A549 (cell line): ENCODE measurements around the gene TM4SF5. TPM values are rescaled to one million over a fixed set of nuclear protein-coding genes. Genes with fewer than 3 reads are reported as not detected.
A peak's percentile ranks its signal among the peaks of the same experiment; 100 is the strongest.

ENCODE experiments used
- ATAC-seq, 2 experiments: fragments of 200-7000 bp in 1 of 2; fragments of >200 bp in 1 of 2; cut with Nextera tagmentation in 1 of 2; cut with Tn5 transposase in 1 of 2; 3 replicates each; pipeline versions ENCODE4 v1.8.0 to v1.9.1; 2018 to 2020; ENCODE audit warnings: mild to moderate bottlenecking in 1 of 2, moderate library complexity in 1 of 2
- CTCF ChIA-PET: fragments of 300-600 bp; sonication (Branson Sonifier 250); formaldehyde crosslinking; extraction: SDS; loops from one replicate; lab custom pipeline; 2021; ENCODE audit warnings: antibody characterized with exemption, inconsistent platforms; lab: Yijun Ruan, JAX
- POLR2A ChIA-PET: fragments of 350-600 bp; formaldehyde crosslinking; extraction: SDS; loops from one replicate; lab custom pipeline; 2021; ENCODE audit warnings: antibody characterized with exemption, inconsistent platforms; lab: Yijun Ruan, JAX
- DNase-seq, 2 experiments: peaks; one replicate each; pipeline versions ENCODE4 v3.0.0 to v3.0.0-alpha.2; 2011 to 2016; ENCODE audit warnings: low read depth in 1 of 2, low spot score in 1 of 2
- FAIRE-seq: peaks from 2 replicates; lab custom pipeline; 2011; peaks lifted over from hg19 to GRCh38; lab: Jason Lieb, UNC
- H3K27ac ChIP-seq, 2 experiments: fragments of >200 bp; sonication (Bioruptor Twin); formaldehyde crosslinking; 3 replicates each; pipeline ENCODE4 v1.5.1; 2016 to 2017
- H3K4me1 ChIP-seq: fragments of >200 bp; sonication (Bioruptor Twin); formaldehyde crosslinking; 3 replicates; pipeline ENCODE4 v1.6.1; 2016
- H3K4me2 ChIP-seq: fragments of >200 bp; sonication (Bioruptor Twin); formaldehyde crosslinking; 3 replicates; pipeline ENCODE4 v1.6.1; 2016
- H3K4me3 ChIP-seq: fragments of >200 bp; sonication (Bioruptor Twin); formaldehyde crosslinking; 3 replicates; pipeline ENCODE4 v1.5.1; 2016
- H3K9me3 ChIP-seq: fragments of >200 bp; sonication (Bioruptor Twin); formaldehyde crosslinking; 3 replicates; pipeline ENCODE4 v1.6.1; 2016
- ATOH8 ChIP-seq: fragments of 250-450 bp; sonication (Bioruptor Pico); IDR thresholded peaks from 2 replicates; pipeline ENCODE4 v1.5.0; 2020; ENCODE audit warnings: low read depth, mild to moderate bottlenecking, moderate library complexity
- BCL3 ChIP-seq: fragments of >200 bp; sonication (Bioruptor Twin); formaldehyde crosslinking; IDR thresholded peaks from 3 replicates; pipeline ENCODE4 v1.6.1; 2016
- CBX2 ChIP-seq: fragments of 200-600 bp; sonication (generic); IDR thresholded peaks from 2 replicates; pipeline ENCODE4 v1.6.1; 2016; ENCODE audit warnings: low read depth, mild to moderate bottlenecking, borderline replicate concordance
- CBX8 ChIP-seq: fragments of 200-600 bp; sonication (generic); IDR thresholded peaks from 2 replicates; pipeline ENCODE4 v1.6.1; 2016
- CEBPB ChIP-seq, 2 experiments: fragments of >200 bp in 1 of 2; sonication (Bioruptor Twin) in 1 of 2; formaldehyde crosslinking in 1 of 2; IDR thresholded peaks; 2 replicates each; pipeline ENCODE4 v1.6.1; 2012 to 2016
- EHMT2 ChIP-seq: fragments of 200-600 bp; sonication (generic); IDR thresholded peaks from 2 replicates; pipeline ENCODE4 v1.6.1; 2016; ENCODE audit warnings: antibody characterized with exemption, low read depth, mild to moderate bottlenecking, moderate library complexity
- ESRRA ChIP-seq: fragments of 150-350 bp; IDR thresholded peaks from 2 replicates; pipeline ENCODE4 v1.6.1; 2014; ENCODE audit warnings: mild to moderate bottlenecking, low read length, borderline replicate concordance
- FOSB ChIP-seq: fragments of 250-450 bp; sonication (Bioruptor Pico); IDR thresholded peaks from 2 replicates; pipeline ENCODE4 v1.5.0; 2020; ENCODE audit warnings: mild to moderate bottlenecking, moderate library complexity
- FOSL2 ChIP-seq, 2 experiments: fragments of 450-650 bp in 1 of 2; fragments of >200 bp in 1 of 2; sonication (Bioruptor Twin) in 1 of 2; formaldehyde crosslinking; IDR thresholded peaks; 2 replicates each; pipeline versions ENCODE4 v1.5.0 to v1.6.1; 2016 to 2020; ENCODE audit warnings: mild to moderate bottlenecking in 1 of 2, moderate library complexity in 1 of 2
- HEYL ChIP-seq: fragments of 250-450 bp; sonication (Bioruptor Pico); IDR thresholded peaks from 2 replicates; pipeline ENCODE4 v1.8.0; 2021; ENCODE audit warnings: mild to moderate bottlenecking, moderate library complexity
- HOXA7 ChIP-seq: fragments of 250-450 bp; sonication (Bioruptor Pico); IDR thresholded peaks from 2 replicates; pipeline ENCODE4 v1.5.0; 2020; ENCODE audit warnings: mild to moderate bottlenecking, moderate library complexity
- HOXB13 ChIP-seq: fragments of 250-450 bp; sonication (Bioruptor Pico); IDR thresholded peaks from 2 replicates; pipeline ENCODE4 v1.5.0; 2020; ENCODE audit warnings: low read depth, mild to moderate bottlenecking, moderate library complexity
- JUN ChIP-seq, 2 experiments: fragments of >200 bp; sonication (Bioruptor Twin); formaldehyde crosslinking; IDR thresholded peaks; 2 replicates in 1 of 2; 3 replicates in 1 of 2; pipeline ENCODE4 v1.6.1; 2016 to 2017
- KDM5A ChIP-seq: fragments of 200-600 bp; sonication (generic); IDR thresholded peaks from 2 replicates; pipeline ENCODE4 v1.6.1; 2016; ENCODE audit warnings: antibody characterized with exemption, mild to moderate bottlenecking
- MAFK ChIP-seq: fragments of 450-650 bp; IDR thresholded peaks from 2 replicates; pipeline ENCODE4 v1.6.1; 2014; ENCODE audit not compliant: partially characterized antibody
- MAX ChIP-seq: IDR thresholded peaks from 2 replicates; pipeline ENCODE4 v1.6.1; 2012
- MAZ ChIP-seq: fragments of 150-350 bp; IDR thresholded peaks from 2 replicates; pipeline ENCODE4 v1.6.1; 2014; ENCODE audit warnings: antibody characterized with exemption, low read depth, low read length, borderline replicate concordance
- NFE2L2 ChIP-seq: fragments of 150-350 bp; conservative IDR thresholded peaks from 2 replicates; pipeline ENCODE4 v1.6.1; 2014; ENCODE audit warnings: low read length
- NR3C1 ChIP-seq: fragments of >200 bp; sonication (Bioruptor Twin); formaldehyde crosslinking; IDR thresholded peaks from 3 replicates; pipeline ENCODE4 v1.6.1; 2017
- RCOR1 ChIP-seq: fragments of 150-350 bp; IDR thresholded peaks from 2 replicates; pipeline ENCODE4 v1.6.1; 2014; ENCODE audit warnings: antibody characterized with exemption, low read length, low read depth
- TFCP2L1 ChIP-seq: fragments of 250-450 bp; sonication (Bioruptor Pico); IDR thresholded peaks from 2 replicates; pipeline ENCODE4 v1.5.0; 2021; ENCODE audit warnings: mild to moderate bottlenecking
- USF2 ChIP-seq: fragments of 450-650 bp; IDR thresholded peaks from 2 replicates; pipeline ENCODE4 v1.6.1; 2014; ENCODE audit warnings: antibody characterized with exemption
- ZC3H11A ChIP-seq: fragments of 450-650 bp; IDR thresholded peaks from 2 replicates; pipeline ENCODE4 v1.6.1; 2014; ENCODE audit warnings: antibody characterized with exemption, mild to moderate bottlenecking
- WGBS: methylation state at CpG from one replicate; pipeline ENCODE4 v1.1.6; 2017; ENCODE audit errors: missing lambda C conversion rate; 5-methylcytosine and 5-hydroxymethylcytosine counted together
- polyA plus RNA-seq, 4 experiments: library from polyadenylated mRNA; depleted of rRNA in 3 of 4; stranded (reverse); fragments of >200 nt; fragmentation: RNase III in 1 of 4; extraction: RNeasy Plus Mini Kit Qiagen cat#74134 plus additional on column Dnase treatment in 1 of 4; gene quantifications; 2 replicates in 3 of 4; 3 replicates in 1 of 4; pipeline ENCODE4 v1.2.3, GENCODE V29; 2011 to 2017

Gene TM4SF5
- polyA plus RNA-seq, 2 of the 4 experiments (the other 2 are of a cell fraction), result 0.68 to 0.80 TPM

DNA sequence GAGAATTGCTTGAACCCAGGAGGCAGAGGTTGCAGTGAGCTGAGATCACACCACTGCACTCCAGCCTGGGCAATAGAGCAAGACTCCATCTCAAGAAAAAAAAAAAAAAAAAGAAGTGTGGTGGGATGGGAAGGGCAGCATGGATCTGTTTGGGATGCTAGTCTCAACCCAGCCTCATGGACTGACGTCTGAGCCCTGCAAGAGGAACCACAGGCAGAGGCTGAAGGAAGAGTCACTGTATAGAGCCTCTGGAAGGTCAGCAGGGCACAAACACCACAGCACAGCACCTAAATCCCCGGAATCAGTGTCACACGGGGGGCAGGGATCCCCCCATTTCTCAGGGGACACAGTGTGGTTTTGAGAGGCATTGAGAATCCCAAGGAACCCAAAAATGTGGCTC lies 21.1 kb upstream of the TM4SF5 start:
- no peak for DNase-seq
- no peak overlapping the region for H3K4me3 ChIP-seq
- no peaks in the 10 kb centered on the region for H3K4me1 ChIP-seq
- ATAC-seq, result 0 out of 6 replicates have a peak, but pooled peaks of 1 of the 2 experiments have one; percentile 30
- WGBS, result 9% methylated on average over 3 of the region's 3 CpGs
- FAIRE-seq, result no peak
- no peaks in the 10 kb centered on the region for H3K9me3 ChIP-seq
- CTCF ChIA-PET, result no interaction called here
- H3K4me2 ChIP-seq, result no peak overlapping the region
- no peak overlapping the region for H3K27ac ChIP-seq
- TF ChIP-seq KDM5A, result no peak
- TF ChIP-seq JUN (IDR thresholded peaks at IDR 0.05), result no peak
- no peak for TF ChIP-seq RCOR1
- no peak for TF ChIP-seq FOSL2 (IDR thresholded peaks at IDR 0.05)
- no peak for TF ChIP-seq FOSL2 (CRISPR knock-in tag; IDR thresholded peaks at IDR 0.05)
- TF ChIP-seq HOXA7 (CRISPR knock-in tag), result no peak
- no peak for TF ChIP-seq NR3C1
- no peak for TF ChIP-seq HOXB13 (CRISPR knock-in tag)
- no peak for TF ChIP-seq CBX2
- TF ChIP-seq ATOH8, result no peak
- TF ChIP-seq HEYL (CRISPR knock-in tag), result no peak
- TF ChIP-seq MAFK, result no peak
- no peak for TF ChIP-seq BCL3
- no peak for TF ChIP-seq USF2
- no peak for TF ChIP-seq EHMT2
- TF ChIP-seq ZC3H11A, result no peak
- no peak for TF ChIP-seq CBX8
- TF ChIP-seq TFCP2L1 (CRISPR knock-in tag), result no peak
- POLR2A ChIA-PET, result no interaction called here

DNA sequence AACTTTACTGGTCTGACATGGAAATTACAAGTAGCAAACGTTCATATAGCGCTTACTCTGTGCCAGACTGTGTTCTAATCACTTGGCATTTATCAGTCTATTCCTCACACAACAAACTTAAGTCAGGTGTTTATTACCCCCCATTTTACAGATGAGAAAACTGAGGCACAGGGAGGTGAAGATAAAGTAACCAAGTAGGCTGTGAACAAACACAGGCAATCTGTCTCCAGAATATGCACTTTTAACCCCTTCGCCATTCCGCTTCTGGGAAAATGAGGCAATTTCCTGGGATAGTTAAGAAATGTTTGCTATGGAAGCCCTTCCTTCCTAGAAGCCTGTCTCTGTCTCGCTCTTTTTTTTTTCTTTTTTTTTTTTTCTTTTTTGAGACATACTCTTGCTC lies 19.8 kb upstream of the TM4SF5 start:
- Histone ChIP-seq H3K4me3 (no peak overlapping the region), H3K27ac (no peak overlapping the region), H3K4me2 (no peak overlapping the region), H3K9me3 (no peaks in the 10 kb centered on the region), H3K4me1 (no peaks in the 10 kb centered on the region)
- ATAC-seq, result no peak
- DNase-seq, result peak in 1 of 2 experiments; percentile 52
- WGBS, result 37% methylated on average over 5 of the region's 5 CpGs
- TF ChIP-seq CEBPB (IDR thresholded peaks at IDR 0.05) (peak; percentile 14 to 50; a peak in 1 of 4 replicates), MAX (no peak)
- ChIA-PET CTCF (no interaction called here), POLR2A (no interaction called here)
- no peak for FAIRE-seq

- no peaks in the 10 kb centered on the region for H3K9me3 ChIP-seq
- no peak overlapping the region for H3K4me3 ChIP-seq
- H3K27ac ChIP-seq, result no peak overlapping the region
- no peaks in the 10 kb centered on the region for H3K4me1 ChIP-seq
- no peak for TF ChIP-seq ESRRA
- no peak for TF ChIP-seq NFE2L2
- no peak for TF ChIP-seq ZC3H11A
- TF ChIP-seq FOSB (CRISPR knock-in tag), result no peak
- no peak for TF ChIP-seq MAZ
- TF ChIP-seq HEYL (CRISPR knock-in tag), result no peak
- H3K4me2 ChIP-seq, result no peak overlapping the region
- CTCF ChIA-PET, result interaction anchor here (1.0 to 1.8 kb wide), 5 partner anchors 19 to 152 kb away, joined by 3 to 4 read pairs (median 4); partner anchors contain the start of gene GLTPD2
- no peak for ATAC-seq
- POLR2A ChIA-PET, result interaction anchor here (0.6 kb wide), 1 partner anchor 50 kb away, joined by 3 read pairs; no protein-coding TSS in a partner anchor
- WGBS, result 57% methylated on average over 1 of the region's 1 CpG
- DNase-seq, result no peak
- no peak for FAIRE-seq
Observed at GRCh38 chr17:4753392-4753791, 18.3 kb upstream of the TM4SF5 start.
